Bone marrow (tissue), 2 donors: ENCODE data around the gene CCDC8.
"Not testable (repeated sequence)": the region's sequence is repeated elsewhere in the genome, so short reads cannot be mapped to it uniquely, and the experiment has no call there.

Experiments
- DNase-seq, 2 donors: peaks; one replicate each; lab custom pipeline; 2025; lab: John Stamatoyannopoulos, UW

The CCDC8 gene

DNA sequence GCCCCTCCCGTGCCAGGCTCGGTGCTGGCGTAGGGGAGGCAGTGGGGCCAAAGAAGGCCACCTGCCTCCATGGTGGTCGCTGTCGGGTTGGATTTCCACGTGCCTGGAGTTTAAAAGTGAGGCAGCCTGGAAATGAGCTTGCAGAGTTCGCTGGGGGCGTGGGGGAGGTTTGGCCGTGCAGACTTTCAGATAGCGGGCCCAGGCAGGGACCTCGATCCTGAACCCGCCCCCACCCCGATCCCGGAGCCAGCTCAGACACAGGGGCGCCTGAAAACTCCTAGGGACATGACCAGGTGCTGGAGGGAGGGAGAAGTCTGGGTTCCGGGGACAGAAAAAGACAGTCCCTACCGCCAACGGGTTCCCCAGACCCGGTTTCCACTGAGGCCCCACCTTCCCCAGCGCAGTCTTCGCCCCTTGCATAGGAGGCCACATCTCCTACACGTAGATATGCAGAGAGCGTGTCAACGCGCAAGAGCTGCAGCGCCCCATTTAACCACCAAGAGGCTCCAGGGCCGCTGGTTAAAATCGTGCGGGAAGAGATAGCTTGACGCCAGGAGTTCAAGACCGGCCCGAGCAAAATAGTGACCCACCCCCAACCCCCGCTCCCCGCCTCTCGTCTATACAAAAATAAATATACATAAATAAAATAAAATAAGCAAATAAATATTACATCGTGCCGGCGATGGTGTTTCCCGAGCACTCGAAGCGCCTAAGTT, 8.5 kb downstream of the CCDC8 start:
- DNase-seq = no peak

GRCh38 chr19:46404055-46404752, 9.2 kb downstream of the CCDC8 start:
- no peak for DNase-seq

GRCh38 chr19:46402725-46403124, 10.6 kb downstream of the CCDC8 start:
- no peak for DNase-seq

- not testable (repeated sequence) for DNase-seq
Measured at GRCh38 chr19:46397801-46398479, 15.4 kb downstream of the CCDC8 start.

DNA sequence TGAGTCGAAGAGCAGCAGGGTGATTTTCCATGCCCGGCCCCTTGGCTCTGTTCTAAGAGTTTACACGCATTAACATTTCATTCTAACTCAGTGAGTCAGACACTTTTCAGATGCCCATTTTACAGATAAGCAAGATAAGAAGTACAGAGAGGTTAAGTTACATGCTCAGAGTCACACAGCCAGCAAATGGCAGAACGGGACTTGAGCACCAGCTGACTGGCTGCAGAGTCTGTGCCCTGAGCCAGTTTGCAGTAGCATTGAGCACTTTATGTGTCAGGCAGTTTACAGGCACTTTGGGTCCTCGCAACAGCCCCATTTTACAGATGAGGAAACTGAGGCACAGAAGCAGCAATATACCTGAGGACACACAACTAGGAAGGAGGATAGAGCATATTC, 19.0 kb downstream of the CCDC8 start:
- no peak for DNase-seq

- no peak for DNase-seq
Measured at GRCh38 chr19:46393456-46394401, 19.6 kb downstream of the CCDC8 start.

- no peak for DNase-seq
Measured at GRCh38 chr19:46392837-46393236, 20.5 kb downstream of the CCDC8 start.

- DNase-seq = no peak
Measured at GRCh38 chr19:46392252-46392801, 21.0 kb downstream of the CCDC8 start.

- DNase-seq = no peak
Measured at GRCh38 chr19:46391296-46392251, 21.8 kb downstream of the CCDC8 start.

- no peak for DNase-seq
Measured at GRCh38 chr19:46390866-46391265, 22.5 kb downstream of the CCDC8 start.

GRCh38 chr19:46390121-46390858, 23.1 kb downstream of the CCDC8 start:
- DNase-seq = no peak

DNA sequence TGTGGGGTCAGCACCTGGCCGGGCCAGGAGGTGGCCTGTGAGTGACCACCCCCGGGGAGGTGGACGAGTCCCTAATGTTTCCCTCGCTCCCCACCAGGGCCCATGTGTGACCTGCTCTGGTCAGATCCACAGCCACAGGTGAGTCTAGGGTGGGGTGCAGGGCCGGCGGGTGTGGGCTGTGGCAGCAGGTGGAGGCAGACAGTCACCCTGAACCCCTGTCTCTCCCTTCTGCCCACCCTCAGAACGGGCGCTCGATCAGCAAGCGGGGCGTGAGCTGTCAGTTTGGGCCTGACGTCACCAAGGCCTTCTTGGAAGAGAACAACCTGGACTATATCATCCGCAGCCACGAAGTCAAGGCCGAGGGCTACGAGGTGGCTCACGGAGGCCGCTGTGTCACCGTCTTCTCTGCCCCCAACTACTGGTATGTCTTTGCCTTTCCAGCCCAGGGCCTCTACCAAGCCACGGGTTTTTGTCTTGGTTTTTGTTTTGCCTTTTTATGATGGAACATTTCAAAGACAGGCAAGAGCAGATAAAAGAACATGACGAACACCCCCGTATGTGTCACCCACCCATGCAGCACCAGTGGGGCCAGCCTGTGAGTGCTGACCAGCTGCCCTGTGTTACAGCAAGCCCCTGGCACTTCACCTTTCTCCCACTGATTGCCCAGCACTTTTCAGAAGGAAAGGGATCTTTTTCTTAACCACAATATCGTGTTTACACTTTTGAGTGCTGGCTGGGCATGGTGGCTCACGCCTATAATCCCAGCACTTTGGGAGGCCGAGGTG, 24.9 kb downstream of the CCDC8 start:
- no peak for DNase-seq

DNA sequence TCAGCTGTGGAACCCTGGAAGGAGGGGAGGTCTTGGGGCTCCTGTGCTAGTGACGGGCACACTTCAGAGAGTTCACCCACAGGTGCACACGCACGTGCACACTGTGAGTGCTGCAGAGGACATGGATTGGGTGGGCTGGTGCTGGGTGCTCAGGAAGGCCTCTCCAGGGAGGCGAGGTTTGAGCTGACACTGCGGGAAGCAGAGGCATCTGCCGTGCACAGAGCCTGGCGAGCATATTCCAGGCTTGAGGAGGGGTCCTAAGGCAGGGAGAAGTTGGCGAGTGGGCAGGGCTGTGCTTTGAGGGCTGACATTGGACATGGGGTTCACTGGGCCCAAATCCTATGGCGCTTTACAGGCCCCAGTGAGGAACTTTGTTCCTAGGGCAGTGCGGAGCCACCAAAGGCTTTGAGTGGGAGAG, 25.6 kb downstream of the CCDC8 start:
- no peak for DNase-seq

DNA sequence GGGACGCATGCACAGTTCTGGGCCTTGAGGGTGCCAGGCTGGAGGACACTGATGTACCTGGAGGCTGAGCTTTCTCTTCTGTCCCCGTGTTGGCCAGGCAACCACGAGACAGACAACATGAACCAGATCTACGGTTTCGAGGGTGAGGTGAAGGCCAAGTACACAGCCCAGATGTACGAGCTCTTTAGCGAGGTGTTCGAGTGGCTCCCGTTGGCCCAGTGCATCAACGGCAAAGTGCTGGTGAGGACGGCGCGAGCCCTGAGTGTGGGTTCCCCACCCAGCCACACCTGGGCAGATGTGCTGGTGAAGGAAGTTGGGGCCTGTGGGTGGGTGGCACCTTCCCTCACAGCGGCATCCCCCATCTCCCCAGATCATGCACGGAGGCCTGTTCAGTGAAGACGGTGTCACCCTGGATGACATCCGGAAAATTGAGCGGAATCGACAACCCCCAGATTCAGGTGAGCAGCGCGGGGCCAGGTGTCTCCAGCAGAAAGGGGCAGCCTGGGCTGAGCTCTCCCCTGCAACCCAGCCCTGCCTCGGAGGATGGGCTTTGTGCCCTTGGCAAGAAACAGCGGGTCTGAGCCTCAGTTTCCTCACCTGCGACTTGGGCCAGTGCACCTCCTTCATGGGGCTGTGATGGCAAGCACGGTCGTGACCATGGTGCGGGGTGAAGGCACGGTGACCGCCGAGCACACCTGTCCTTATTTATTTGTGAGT, 26.2 kb downstream of the CCDC8 start:
- no peak for DNase-seq

- DNase-seq = no peak
Measured at GRCh38 chr19:46386151-46386550, 27.2 kb downstream of the CCDC8 start.

GRCh38 chr19:46385636-46386035, 27.7 kb downstream of the CCDC8 start:
- no peak for DNase-seq

DNA sequence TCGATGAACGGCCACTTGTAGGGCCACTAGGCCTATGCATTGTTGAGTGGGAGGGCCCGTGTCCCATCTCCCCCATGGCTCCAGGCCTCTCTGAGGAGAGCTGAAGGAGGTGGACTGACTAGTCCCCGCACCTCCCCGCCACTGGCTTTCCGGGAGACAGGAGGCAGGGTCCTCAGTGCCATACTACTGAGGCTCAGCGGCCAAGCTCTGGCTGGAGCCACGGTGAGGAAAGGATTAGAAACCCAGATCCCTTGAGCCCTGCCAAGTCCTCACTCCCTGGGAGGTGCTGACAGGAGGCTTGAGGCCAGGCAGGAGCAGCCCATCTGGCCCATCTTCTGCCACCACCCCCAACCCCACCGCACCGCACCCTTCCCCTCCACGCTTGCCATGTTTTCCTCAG, 29.0 kb downstream of the CCDC8 start:
- no peak for DNase-seq

- no peak for DNase-seq
Measured at GRCh38 chr19:46383846-46384245, 29.5 kb downstream of the CCDC8 start.
